ENCODE data around the gene QRICH2. TPM values are rescaled to one million over a fixed set of nuclear protein-coding genes. Genes with fewer than 3 reads are reported as not detected.
A peak's percentile ranks its signal among the peaks of the same experiment; 100 is the strongest.

Gene QRICH2
- total RNA-seq, 1 donor from 2014 or later = 10.6 TPM

DNA sequence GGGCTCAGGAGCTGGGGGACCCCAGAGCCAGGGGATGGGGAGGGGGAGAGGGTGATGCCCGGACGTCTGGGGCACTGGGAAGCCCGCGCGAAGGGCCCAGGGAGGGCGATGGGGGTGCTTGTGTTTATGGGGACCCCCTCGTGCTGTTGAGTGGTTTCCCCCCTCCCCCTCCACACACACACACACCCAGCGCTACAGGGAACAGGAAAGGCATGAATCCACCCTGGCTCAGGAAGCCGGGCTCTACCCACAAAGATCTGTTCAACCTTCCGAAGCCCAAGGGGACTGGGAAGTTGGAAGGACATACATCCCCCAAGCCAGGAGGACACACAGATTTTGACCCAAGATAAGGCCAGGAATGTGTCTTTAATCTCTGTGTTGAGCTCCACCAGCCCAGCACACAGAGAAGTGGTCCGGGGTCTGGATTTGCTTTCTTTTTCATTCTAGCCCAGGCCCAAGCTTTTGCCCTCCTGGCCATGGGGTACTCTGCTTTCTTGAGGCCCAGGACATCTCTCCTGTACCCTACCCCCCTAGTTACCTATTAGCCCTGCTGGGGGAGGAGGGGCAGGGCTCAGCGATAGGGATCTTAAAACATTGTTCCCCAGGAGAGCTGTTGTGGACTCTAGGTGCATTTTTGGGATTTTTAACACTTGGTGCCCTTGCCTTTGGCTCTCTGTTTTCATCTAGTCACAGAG, 41.7 kb downstream of the QRICH2 start:
- Histone ChIP-seq H3K27ac (peak overlapping the region; percentile 89 to 90), H3K36me3 (peaks cover 8 to 15% of the 10 kb centered on the region in 2 donors), H3K4me3 (peak overlapping the region; percentile 74 to 95), H3K27me3 (no peaks in the 10 kb centered on the region), H3K4me1 (peaks cover 0 to 29% of the 10 kb centered on the region in 2 donors), H3K9me3 (no peaks in the 10 kb centered on the region)
- no peak for DNase-seq (ENCODE audit: low spot score in 2 of 2)
- intact Hi-C loops (cut with DNase I) = loop anchor here (10.0 kb wide), 2 partner anchors 292 to 1232 kb away; partner anchors contain the start of genes ACOX1 and TEN1
- TF ChIP-seq, protein P1, sequence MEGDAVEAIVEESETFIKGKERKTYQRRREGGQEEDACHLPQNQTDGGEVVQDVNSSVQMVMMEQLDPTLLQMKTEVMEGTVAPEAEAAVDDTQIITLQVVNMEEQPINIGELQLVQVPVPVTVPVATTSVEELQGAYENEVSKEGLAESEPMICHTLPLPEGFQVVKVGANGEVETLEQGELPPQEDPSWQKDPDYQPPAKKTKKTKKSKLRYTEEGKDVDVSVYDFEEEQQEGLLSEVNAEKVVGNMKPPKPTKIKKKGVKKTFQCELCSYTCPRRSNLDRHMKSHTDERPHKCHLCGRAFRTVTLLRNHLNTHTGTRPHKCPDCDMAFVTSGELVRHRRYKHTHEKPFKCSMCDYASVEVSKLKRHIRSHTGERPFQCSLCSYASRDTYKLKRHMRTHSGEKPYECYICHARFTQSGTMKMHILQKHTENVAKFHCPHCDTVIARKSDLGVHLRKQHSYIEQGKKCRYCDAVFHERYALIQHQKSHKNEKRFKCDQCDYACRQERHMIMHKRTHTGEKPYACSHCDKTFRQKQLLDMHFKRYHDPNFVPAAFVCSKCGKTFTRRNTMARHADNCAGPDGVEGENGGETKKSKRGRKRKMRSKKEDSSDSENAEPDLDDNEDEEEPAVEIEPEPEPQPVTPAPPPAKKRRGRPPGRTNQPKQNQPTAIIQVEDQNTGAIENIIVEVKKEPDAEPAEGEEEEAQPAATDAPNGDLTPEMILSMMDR (IDR thresholded peaks at IDR 0.05) = no peak

DNA sequence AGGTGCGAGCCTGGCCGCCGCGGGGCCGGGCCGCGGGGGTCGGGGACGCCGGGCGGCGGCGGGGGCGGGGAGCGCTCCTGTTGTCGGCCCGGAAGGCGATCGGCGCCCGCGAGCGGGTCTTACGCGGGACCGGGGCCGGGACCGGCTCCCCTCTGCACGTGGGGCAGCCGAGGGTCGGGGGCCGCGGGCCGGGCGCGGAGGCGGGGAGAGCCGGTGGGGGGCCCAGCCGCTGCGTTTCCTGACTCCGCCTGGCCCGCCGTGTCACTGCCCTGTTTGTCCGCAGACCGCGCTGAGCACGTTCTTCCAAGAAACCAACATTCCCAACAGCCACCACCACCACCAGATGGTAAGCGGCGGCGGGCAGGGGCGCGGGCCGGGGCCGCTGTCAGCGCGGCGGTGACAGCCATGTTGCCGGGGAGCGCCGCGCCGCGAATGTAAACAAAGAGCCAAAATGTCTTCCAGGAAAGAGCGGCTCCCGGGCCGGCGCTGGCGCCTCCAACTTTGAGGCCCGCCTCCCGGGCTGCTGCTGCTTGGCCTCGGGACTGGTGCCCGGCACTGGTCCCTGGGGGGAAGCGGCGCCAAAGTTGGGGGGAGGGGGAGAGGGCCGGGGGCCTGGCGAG, 42.3 kb downstream of the QRICH2 start:
- intact Hi-C loops (cut with DNase I) = loop anchor here (2.0 to 10.0 kb wide), 3 partner anchors 25 to 1231 kb away; partner anchors contain the start of genes ACOX1, RNF157 and TEN1
- DNase-seq (ENCODE audit: low spot score in 2 of 2) = peak in 1 of 2 donors; percentile 85
- no peaks in the 10 kb centered on the region for H3K9me3 ChIP-seq
- H3K4me3 ChIP-seq = peak overlapping the region; percentile 74 to 95
- H3K36me3 ChIP-seq = peaks cover 8 to 15% of the 10 kb centered on the region in 2 donors
- H3K4me1 ChIP-seq = peaks cover 0 to 26% of the 10 kb centered on the region in 2 donors
- TF ChIP-seq, protein P1 (IDR thresholded peaks at IDR 0.05) = no peak
- H3K27me3 ChIP-seq = no peaks in the 10 kb centered on the region
- peak overlapping the region; percentile 89 to 90 for H3K27ac ChIP-seq

DNA sequence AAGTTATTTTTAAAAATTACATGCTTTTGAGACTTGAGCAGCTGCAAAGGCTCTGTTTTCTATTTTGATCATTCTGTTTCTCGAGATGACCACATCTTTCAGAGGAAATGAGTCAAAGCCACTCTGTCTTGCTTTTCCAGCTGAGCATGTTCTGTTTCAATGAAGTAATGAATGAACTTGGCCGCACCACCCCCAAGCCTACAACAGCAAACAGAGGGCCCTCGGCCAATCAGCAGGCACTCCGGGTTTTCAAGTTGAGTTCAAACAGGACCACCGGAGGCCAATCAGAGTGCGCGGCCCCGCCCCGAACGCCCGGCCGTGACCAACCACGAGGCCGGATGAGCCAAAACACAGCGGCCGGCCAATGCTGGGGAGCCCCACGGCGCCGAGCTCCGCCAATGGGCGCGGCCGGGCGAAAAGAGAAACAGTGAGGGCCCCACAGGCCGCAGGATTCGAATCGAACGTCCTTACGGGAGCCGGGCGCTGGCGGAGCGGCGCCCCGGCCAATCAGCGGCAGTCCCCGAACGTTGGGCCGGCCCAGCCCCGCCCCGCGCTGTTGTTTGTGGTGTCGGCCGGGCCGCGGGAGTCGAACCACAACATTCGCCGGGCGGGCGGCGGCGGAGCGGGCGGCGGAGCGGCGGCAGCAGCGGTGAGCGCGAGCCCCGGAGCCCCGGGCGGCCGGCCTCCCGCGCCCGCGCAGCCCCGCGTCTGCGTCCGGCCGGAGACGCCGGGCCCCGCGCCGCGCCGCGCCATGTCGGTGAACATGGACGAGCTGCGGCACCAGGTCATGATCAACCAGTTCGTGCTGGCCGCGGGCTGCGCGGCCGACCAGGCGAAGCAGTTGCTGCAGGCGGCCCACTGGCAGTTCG, 43.1 kb downstream of the QRICH2 start, which contains the start of gene UBALD2:
UBALD2 (plus strand) TSS at position 594 of the 869 bp plus-strand sequence; CDS start at position 752, 158 bp downstream.
- no peaks in the 10 kb centered on the region for H3K9me3 ChIP-seq
- TF ChIP-seq, protein P1 (IDR thresholded peaks at IDR 0.05) = no peak
- H3K36me3 ChIP-seq = peaks cover 2 to 8% of the 10 kb centered on the region in 2 donors
- H3K4me1 ChIP-seq = peaks cover 0 to 26% of the 10 kb centered on the region in 2 donors
- intact Hi-C loops (cut with DNase I) = loop anchor here (2.0 to 10.0 kb wide), 3 partner anchors 24 to 1230 kb away; partner anchors contain the start of genes ACOX1, RNF157 and TEN1
- DNase-seq (ENCODE audit: low spot score in 2 of 2) = peak; percentile 99 to 100
- no peaks in the 10 kb centered on the region for H3K27me3 ChIP-seq
- peak within 1 kb of the TSS; percentile 74 to 95 for H3K4me3 ChIP-seq
- H3K27ac ChIP-seq = peak within 1 kb of the TSS; percentile 89 to 90

DNA sequence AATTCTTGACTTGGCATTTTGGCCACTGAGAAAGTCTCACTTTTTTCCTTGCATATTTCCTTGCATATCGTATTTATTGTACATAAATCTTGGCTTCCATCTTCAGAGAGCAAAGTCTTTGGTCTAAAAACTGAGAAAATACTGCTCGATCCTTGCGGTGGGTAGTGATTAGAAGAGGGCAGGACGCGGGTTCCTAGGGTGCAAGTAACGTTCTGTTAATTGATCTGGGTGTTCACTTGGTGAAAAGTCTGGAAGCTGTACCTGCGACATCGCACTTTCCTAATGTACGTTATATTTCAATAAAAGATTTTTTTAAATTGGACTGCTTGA, 43.7 kb downstream of the QRICH2 start:
- TF ChIP-seq, protein P1 (IDR thresholded peaks at IDR 0.05) = no peak
- no peak for DNase-seq (ENCODE audit: low spot score in 2 of 2)
- H3K36me3 ChIP-seq = peaks cover 0 to 3% of the 10 kb centered on the region in 2 donors
- peak overlapping the region in 1 of 2 donors; percentile 31 for H3K4me3 ChIP-seq
- H3K9me3 ChIP-seq = no peaks in the 10 kb centered on the region
- H3K27ac ChIP-seq = peak overlapping the region; percentile 71 to 85
- intact Hi-C loops (cut with DNase I) = loop anchor here (2.0 to 10.0 kb wide), 3 partner anchors 24 to 1230 kb away; partner anchors contain the start of genes ACOX1, RNF157 and TEN1
- no peaks in the 10 kb centered on the region for H3K27me3 ChIP-seq
- peaks cover 0 to 26% of the 10 kb centered on the region in 2 donors for H3K4me1 ChIP-seq

DNA sequence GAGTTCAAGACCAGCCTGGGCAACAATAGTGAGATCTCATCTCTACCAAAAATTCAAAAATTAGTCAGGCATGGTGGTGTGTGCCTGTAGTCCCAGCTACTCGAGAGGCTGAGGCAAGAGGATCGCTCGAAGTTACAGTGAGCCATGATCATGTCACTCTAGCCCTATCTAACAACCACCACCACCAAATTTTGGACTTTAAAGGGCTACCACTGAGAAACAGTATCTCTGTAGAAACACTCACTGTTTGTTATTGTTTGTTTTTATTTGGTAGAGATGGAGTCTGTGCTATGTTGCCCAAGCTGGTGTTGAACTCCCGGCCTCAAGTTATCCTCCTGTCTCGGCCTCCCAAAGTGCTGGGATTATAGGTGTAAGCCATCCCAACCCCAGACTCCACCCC, 44.2 kb downstream of the QRICH2 start:
- no peak for DNase-seq (ENCODE audit: low spot score in 2 of 2)
- Histone ChIP-seq H3K27ac (peak overlapping the region; percentile 71 to 85), H3K4me1 (peaks cover 0 to 24% of the 10 kb centered on the region in 2 donors), H3K27me3 (no peaks in the 10 kb centered on the region), H3K9me3 (no peaks in the 10 kb centered on the region), H3K4me3 (no peak overlapping the region), H3K36me3 (no peaks in the 10 kb centered on the region)
- intact Hi-C loops (cut with DNase I) = loop anchor here (2.0 to 10.0 kb wide), 3 partner anchors 23 to 1229 kb away; partner anchors contain the start of genes ACOX1, RNF157 and TEN1
- TF ChIP-seq, protein P1 (IDR thresholded peaks at IDR 0.05) = no peak
